NCI-H446 treated with DMSO at 0.1 percent for 48 hours (cell line): ENCODE measurements around the gene GPATCH2.

ENCODE experiments used
- DNase-seq: peaks from one replicate; lab custom pipeline; 2025; lab: John Stamatoyannopoulos, UW

Gene GPATCH2

GRCh38 chr1:217630711-217631591 lies at the start of gene GPATCH2, which contains the start of gene SPATA17:
Gene GPATCH2 (minus strand): TSS chr1:217631090. CDS start chr1:217630971, 119 bp downstream.
Gene SPATA17 (plus strand): TSS chr1:217631344. CDS start chr1:217631379, 35 bp downstream.
- peak; percentile 87 for DNase-seq

GRCh38 chr1:217674028-217674729 lies 43.3 kb upstream of the GPATCH2 start:
- no peak for DNase-seq

- no peak for DNase-seq
Measured at GRCh38 chr1:217673387-217673786, 42.5 kb upstream of the GPATCH2 start.

GRCh38 chr1:217668351-217668940 lies 37.6 kb upstream of the GPATCH2 start:
- no peak for DNase-seq

- DNase-seq: no peak
Measured at GRCh38 chr1:217661407-217661806, 30.5 kb upstream of the GPATCH2 start.

GRCh38 chr1:217660353-217661062 lies 29.6 kb upstream of the GPATCH2 start:
- DNase-seq: peak; percentile 33

GRCh38 chr1:217650674-217651073 lies 19.8 kb upstream of the GPATCH2 start:
- DNase-seq: no peak

GRCh38 chr1:217647791-217648190 lies 16.9 kb upstream of the GPATCH2 start:
- no peak for DNase-seq

GRCh38 chr1:217642455-217642854 lies 11.6 kb upstream of the GPATCH2 start:
- DNase-seq: no peak

- no peak for DNase-seq
Measured at GRCh38 chr1:217627431-217627830, 3.5 kb downstream of the GPATCH2 start.

GRCh38 chr1:217626321-217626720 lies 4.6 kb downstream of the GPATCH2 start:
- no peak for DNase-seq

- DNase-seq: no peak
Measured at GRCh38 chr1:217622042-217622441, 8.8 kb downstream of the GPATCH2 start.

- DNase-seq: no peak
Measured at GRCh38 chr1:217620814-217621213, 10.1 kb downstream of the GPATCH2 start.

- no peak for DNase-seq
Measured at GRCh38 chr1:217617126-217617525, 13.8 kb downstream of the GPATCH2 start.

- DNase-seq: no peak
Measured at GRCh38 chr1:217614200-217614712, 16.6 kb downstream of the GPATCH2 start.

GRCh38 chr1:217605390-217605789 lies 25.5 kb downstream of the GPATCH2 start:
- no peak for DNase-seq

- DNase-seq: no peak
Measured at GRCh38 chr1:217602380-217602779, 28.5 kb downstream of the GPATCH2 start.

- no peak for DNase-seq
Measured at GRCh38 chr1:217599154-217599553, 31.7 kb downstream of the GPATCH2 start.

- no peak for DNase-seq
Measured at GRCh38 chr1:217590598-217590997, 40.3 kb downstream of the GPATCH2 start.

GRCh38 chr1:217586586-217586985 lies 44.3 kb downstream of the GPATCH2 start:
- no peak for DNase-seq

- DNase-seq: no peak
Measured at GRCh38 chr1:217585577-217585976, 45.3 kb downstream of the GPATCH2 start.
